Right atrium auricular region (tissue), 2 donors: ENCODE data around the gene BEND3. TPM values are rescaled to one million over a fixed set of nuclear protein-coding genes. Genes with fewer than 3 reads are reported as not detected.

Source experiments
- DNase-seq: peaks from one replicate; pipeline ENCODE4 v3.0.0-alpha.2; 2019; ENCODE audit warnings: low spot score
- H3K27ac ChIP-seq, 2 donors: fragments of 200-600 bp; sonication (generic); 1 replicate in 1 of 2; 2 replicates in 1 of 2; pipeline ENCODE4 v1.5.1; 2016 to 2019
- H3K27me3 ChIP-seq, 2 donors: fragments of 200-600 bp; sonication (generic); one replicate each; pipeline versions ENCODE4 v1.5.1 to v1.6.0; 2017 to 2019
- H3K36me3 ChIP-seq: fragments of 200-600 bp; sonication (generic); one replicate; pipeline ENCODE4 v1.5.1; 2016
- H3K4me1 ChIP-seq, 2 donors: fragments of 200-600 bp; sonication (generic); one replicate each; pipeline versions ENCODE4 v1.5.1 to v1.6.0; 2017 to 2019
- H3K4me3 ChIP-seq, 2 donors: fragments of 200-600 bp; sonication (generic); 1 replicate in 1 of 2; 2 replicates in 1 of 2; pipeline ENCODE4 v1.5.1; 2017 to 2019; ENCODE audit warnings: mild to moderate bottlenecking in 1 of 2, moderate library complexity in 1 of 2
- H3K9me3 ChIP-seq, 2 donors: fragments of 200-600 bp; sonication (generic); one replicate each; pipeline ENCODE4 v1.5.1; 2019
- CTCF ChIP-seq, 2 donors: fragments of 200-600 bp; sonication (generic); IDR thresholded peaks; one replicate each; pipeline ENCODE4 v1.5.1; 2019; ENCODE audit warnings: antibody characterized with exemption in 2 of 2
- total RNA-seq, 2 donors: library from RNA; depleted of rRNA; stranded (reverse); fragments of >200 nt; gene quantifications; one replicate each; pipeline ENCODE4 v1.1.0, GENCODE V29; 2016

Gene BEND3
- total RNA-seq, 2 donors from 2014 or later: 0.56 to 1.9 TPM

GRCh38 chr6:107056796-107057195, 58.5 kb downstream of the BEND3 start:
- no peak for TF ChIP-seq CTCF (IDR thresholded peaks at IDR 0.05)
- H3K9me3 ChIP-seq: no peaks in the 10 kb centered on the region

GRCh38 chr6:107047807-107048206, 67.5 kb downstream of the BEND3 start:
- Histone ChIP-seq H3K4me3 (no peak overlapping the region), H3K4me1 (no peaks in the 10 kb centered on the region), H3K36me3 (peaks cover 21% of the 10 kb centered on the region), H3K9me3 (no peaks in the 10 kb centered on the region), H3K27me3 (no peaks in the 10 kb centered on the region), H3K27ac (no peak overlapping the region)
- TF ChIP-seq CTCF (IDR thresholded peaks at IDR 0.05): no peak
- DNase-seq: no peak

More at GRCh38 chr6:107056796-107057195, 58.5 kb downstream of the BEND3 start:
- no peaks in the 10 kb centered on the region for H3K4me1 ChIP-seq
- no peak overlapping the region for H3K27ac ChIP-seq
- H3K27me3 ChIP-seq: no peaks in the 10 kb centered on the region
- peaks cover 2% of the 10 kb centered on the region for H3K36me3 ChIP-seq
- DNase-seq: no peak
- H3K4me3 ChIP-seq: no peak overlapping the region

- no peak overlapping the region for H3K27ac ChIP-seq
- peaks cover 11% of the 10 kb centered on the region for H3K36me3 ChIP-seq
- H3K4me3 ChIP-seq: no peak overlapping the region
- DNase-seq: no peak
- H3K27me3 ChIP-seq: no peaks in the 10 kb centered on the region
- no peaks in the 10 kb centered on the region for H3K4me1 ChIP-seq
- H3K9me3 ChIP-seq: no peaks in the 10 kb centered on the region
- no peak for TF ChIP-seq CTCF (IDR thresholded peaks at IDR 0.05)
Observed at GRCh38 chr6:107045826-107046675, 69.3 kb downstream of the BEND3 start.

- no peak for DNase-seq
- Histone ChIP-seq H3K27me3 (no peaks in the 10 kb centered on the region), H3K9me3 (no peaks in the 10 kb centered on the region), H3K4me3 (no peak overlapping the region), H3K4me1 (peaks cover 0 to 16% of the 10 kb centered on the region in 2 donors), H3K27ac (no peak overlapping the region), H3K36me3 (no peaks in the 10 kb centered on the region)
- no peak for TF ChIP-seq CTCF (IDR thresholded peaks at IDR 0.05)
Observed at GRCh38 chr6:107033126-107033525, 82.2 kb downstream of the BEND3 start.

GRCh38 chr6:107032051-107032450, 83.3 kb downstream of the BEND3 start:
- no peaks in the 10 kb centered on the region for H3K36me3 ChIP-seq
- H3K4me1 ChIP-seq: peaks cover 0 to 16% of the 10 kb centered on the region in 2 donors
- no peak overlapping the region for H3K27ac ChIP-seq
- no peak for TF ChIP-seq CTCF (IDR thresholded peaks at IDR 0.05)
- H3K4me3 ChIP-seq: no peak overlapping the region
- no peak for DNase-seq
- no peaks in the 10 kb centered on the region for H3K9me3 ChIP-seq
- no peaks in the 10 kb centered on the region for H3K27me3 ChIP-seq
